HUES48 (cell line): ENCODE measurements around the gene FTCD.

Experiments
- H3K27ac ChIP-seq: one replicate; pipeline ENCODE4 v1.7.0; 2013; ENCODE audit warnings: low read depth, low read length, inconsistent platforms
- H3K27me3 ChIP-seq: 2 replicates; pipeline ENCODE4 v1.6.1; 2013; ENCODE audit warnings: mild to moderate bottlenecking, low read length; ENCODE audit not compliant: control insufficient read depth, insufficient read depth
- H3K36me3 ChIP-seq: 2 replicates; pipeline ENCODE4 v1.6.1; 2013; ENCODE audit warnings: low read length; ENCODE audit not compliant: control insufficient read depth, insufficient read depth
- H3K4me1 ChIP-seq: 2 replicates; pipeline ENCODE4 v1.6.1; 2013; ENCODE audit warnings: mild to moderate bottlenecking, low read length; ENCODE audit not compliant: control insufficient read depth, insufficient read depth
- H3K4me3 ChIP-seq: 2 replicates; pipeline ENCODE4 v1.5.1; 2013; ENCODE audit warnings: mild to moderate bottlenecking, low read depth, low read length
- H3K9ac ChIP-seq: 2 replicates; pipeline ENCODE4 v1.6.1; 2013; ENCODE audit warnings: mild to moderate bottlenecking, low read depth, low read length, moderate library complexity
- H3K9me3 ChIP-seq: 2 replicates; pipeline ENCODE4 v1.6.1; 2013; ENCODE audit warnings: low read length; ENCODE audit not compliant: control insufficient read depth, insufficient read depth

Gene FTCD

DNA sequence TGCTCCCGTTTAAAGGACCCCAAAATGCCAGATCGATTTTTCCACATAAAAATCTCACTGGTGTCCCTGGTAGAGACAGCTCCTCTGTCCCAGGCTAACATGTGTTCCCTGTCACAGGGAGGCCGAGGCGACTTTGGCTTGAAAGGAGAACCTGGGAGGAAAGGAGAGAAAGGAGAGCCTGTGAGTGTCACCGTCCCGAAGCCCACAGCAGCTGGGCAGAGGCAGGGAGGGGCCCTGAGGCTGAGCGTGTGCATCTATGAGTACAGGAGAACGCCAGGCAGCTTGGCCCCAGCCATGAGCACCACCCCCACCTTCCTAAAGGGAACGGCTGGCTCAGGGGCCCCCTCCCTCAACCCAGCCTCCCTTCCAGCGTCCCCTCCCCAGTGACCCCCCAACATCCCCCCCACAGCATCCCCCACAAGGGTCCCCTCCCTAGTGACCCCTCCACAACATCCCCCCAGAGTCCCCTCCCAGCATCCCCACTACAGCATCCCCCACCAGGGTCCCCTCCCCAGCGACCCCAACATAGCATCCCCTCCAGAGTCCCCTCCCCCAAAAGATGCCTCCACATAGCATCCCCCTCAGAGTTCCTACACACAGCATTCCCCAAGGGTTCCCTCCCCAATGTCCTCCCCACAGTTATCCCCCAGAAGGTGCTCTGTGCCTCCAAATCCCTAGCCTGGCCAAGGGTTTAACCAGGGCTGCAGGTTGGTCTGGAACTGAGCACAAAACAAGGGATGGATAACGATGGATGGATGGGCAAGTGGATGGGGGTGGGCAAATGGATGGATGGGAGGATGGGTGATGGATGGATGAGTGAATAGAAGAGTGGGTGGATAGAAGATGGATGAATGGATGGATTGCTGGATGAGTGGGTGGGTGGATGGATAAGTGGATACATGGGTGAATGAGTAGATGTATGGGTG, 32.4 kb downstream of the FTCD start:
- no peaks in the 10 kb centered on the region for H3K27me3 ChIP-seq
- no peak overlapping the region for H3K4me3 ChIP-seq
- H3K36me3 ChIP-seq, result peaks cover 73% of the 10 kb centered on the region
- H3K4me1 ChIP-seq, result no peaks in the 10 kb centered on the region
- H3K27ac ChIP-seq, result no peak overlapping the region
- no peaks in the 10 kb centered on the region for H3K9me3 ChIP-seq
- no peak overlapping the region for H3K9ac ChIP-seq

DNA sequence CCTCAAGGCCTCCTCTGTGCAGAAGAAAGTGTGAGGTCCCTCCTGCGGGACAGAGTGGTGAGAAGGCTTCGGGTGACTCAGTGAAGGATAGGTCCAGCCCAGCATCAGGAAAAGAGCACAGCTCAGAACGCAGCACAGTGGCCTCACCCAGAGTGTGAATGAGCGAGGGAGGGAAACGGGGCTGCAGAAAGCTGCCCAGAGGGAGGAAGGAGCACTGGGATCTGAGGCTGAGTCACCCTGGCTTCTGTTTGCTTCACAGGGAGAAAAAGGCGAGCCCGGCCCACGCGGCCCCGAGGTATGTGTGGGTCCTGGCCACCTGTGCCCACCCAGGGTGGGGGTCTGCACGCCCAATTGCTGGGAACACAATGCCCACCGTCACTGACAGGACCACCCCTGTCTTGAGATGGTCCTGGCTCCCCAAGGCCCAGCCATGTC, 33.1 kb downstream of the FTCD start:
- no peak overlapping the region for H3K27ac ChIP-seq
- H3K4me3 ChIP-seq, result no peak overlapping the region
- H3K4me1 ChIP-seq, result no peaks in the 10 kb centered on the region
- H3K9ac ChIP-seq, result no peak overlapping the region
- peaks cover 80% of the 10 kb centered on the region for H3K36me3 ChIP-seq
- no peaks in the 10 kb centered on the region for H3K9me3 ChIP-seq
- H3K27me3 ChIP-seq, result no peaks in the 10 kb centered on the region

DNA sequence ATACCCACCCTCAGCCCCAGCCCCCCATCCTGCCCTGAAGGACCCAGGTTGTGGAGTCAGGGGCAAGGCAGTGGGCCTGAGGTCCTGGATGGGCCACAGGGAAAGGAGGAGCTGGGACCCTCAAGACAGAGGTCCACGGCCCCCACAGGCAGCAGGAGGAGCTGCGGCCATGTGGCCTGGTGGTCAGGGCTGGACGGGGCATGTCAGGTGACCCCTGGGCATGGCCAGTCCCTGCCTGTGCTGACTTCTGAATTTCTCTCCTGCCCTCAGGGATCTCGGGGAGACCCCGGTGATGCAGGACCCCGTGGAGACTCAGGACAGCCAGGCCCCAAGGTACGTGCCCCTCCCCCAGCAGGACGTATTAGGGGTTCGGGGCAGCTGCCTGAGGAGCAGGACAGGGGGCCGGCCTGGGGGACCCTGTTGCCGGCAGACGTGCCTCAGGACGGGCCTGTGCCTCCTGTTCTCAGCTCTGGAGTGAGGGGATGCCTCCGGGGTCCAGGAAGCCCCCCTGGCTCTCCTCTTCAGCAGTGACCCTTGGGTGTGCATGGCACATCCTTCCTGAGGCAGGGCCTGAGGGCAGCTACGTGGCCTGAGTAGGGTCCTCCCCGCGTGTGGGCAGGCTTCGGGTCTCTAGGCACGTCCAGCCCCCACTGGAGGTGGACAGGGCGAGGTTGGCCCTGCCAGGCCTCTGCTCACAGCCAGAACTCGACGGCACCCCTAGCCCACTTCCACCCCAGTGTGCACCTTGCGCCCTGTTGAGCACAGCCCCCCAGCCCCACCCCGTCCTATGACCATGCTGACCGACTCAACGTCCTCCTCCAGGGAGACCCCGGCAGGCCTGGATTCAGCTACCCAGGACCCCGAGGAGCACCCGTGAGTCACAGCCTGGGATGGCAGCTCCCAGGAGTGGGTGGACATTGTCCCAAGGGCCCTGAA, 33.8 kb downstream of the FTCD start:
- Histone ChIP-seq H3K27me3 (no peaks in the 10 kb centered on the region), H3K27ac (no peak overlapping the region), H3K9me3 (no peaks in the 10 kb centered on the region), H3K4me1 (no peaks in the 10 kb centered on the region), H3K9ac (no peak overlapping the region), H3K36me3 (peaks cover 80% of the 10 kb centered on the region), H3K4me3 (no peak overlapping the region)

DNA sequence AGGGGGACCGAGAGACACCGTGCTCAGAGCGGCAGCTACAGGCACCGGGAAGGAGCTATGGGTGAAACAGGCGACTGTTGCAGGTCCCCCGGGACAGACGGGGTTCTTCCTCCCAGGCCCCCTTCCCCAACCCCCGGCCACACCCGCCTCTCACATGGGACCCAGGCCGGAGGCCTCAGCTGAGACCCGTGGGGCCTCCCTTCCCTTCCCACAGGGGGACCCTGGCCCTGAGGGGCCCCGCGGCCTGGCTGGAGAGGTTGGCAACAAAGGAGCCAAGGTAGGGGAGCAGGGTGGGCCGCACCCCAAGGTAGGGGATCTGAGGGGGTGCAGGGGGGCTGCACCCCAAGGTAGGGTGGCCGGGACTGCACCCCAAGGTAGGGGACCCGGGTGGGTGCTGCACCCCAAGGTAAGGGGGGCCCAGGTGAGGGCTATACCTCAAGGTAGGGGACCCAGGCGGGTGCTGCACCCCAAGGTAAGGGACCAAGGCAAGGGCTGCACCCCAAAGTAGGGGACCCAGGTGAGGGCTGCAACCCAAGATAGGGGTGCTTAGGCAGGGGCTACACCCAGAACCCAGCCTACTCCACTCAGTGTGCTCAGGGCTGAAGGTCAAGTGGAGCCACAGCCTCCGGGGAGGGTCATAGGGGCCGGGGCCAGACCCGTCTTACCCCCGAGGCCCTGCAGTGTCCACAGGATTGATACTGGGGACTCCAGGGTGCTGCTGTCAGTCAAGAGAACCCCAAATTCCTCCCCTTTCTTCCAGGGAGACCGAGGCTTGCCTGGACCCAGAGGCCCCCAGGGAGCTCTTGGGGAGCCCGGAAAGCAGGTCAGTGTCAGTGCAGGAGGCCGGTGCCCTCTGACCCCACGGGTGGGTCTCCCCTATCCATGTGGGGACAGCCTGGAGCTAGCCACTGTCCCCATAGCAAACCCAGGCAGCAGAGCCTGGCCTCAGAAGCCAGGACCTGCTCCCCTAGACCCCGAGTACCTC, 34.8 kb downstream of the FTCD start:
- Histone ChIP-seq H3K9me3 (no peaks in the 10 kb centered on the region), H3K27ac (no peak overlapping the region), H3K36me3 (peaks cover 81% of the 10 kb centered on the region), H3K27me3 (no peaks in the 10 kb centered on the region), H3K4me3 (no peak overlapping the region), H3K9ac (no peak overlapping the region), H3K4me1 (no peaks in the 10 kb centered on the region)

DNA sequence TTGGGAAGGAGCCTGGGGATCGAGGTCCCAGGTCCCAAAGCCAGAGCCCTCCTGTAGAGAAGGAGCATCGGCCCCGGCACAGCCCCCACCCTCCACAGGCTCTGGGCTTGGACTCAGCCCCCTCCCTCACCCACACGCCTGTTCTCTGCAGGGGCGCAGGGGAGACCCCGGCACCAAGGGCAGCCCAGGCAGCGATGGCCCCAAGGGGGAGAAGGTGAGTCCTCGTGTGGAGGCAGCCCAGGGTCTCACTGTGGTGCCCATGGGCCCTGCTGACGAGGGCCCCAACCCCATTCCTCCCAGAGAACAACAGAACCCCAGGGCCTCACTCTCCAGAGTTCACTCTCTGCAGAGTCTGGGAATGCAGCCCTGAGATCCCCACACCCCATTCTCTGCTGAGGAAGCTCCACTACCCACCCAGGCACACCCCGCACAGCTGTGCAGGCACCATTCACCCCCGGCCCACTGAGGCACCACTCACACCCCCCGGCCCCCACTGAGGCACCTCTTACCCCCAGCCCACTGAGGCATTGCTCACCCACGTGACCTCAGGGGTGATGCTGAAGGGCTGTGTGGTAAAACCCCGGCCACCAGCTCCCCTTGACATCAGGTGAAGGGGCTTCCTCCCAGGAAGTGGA, 35.6 kb downstream of the FTCD start:
- 0 out of 2 replicates have a peak, but pooled peaks cover 3% of the 10 kb centered on the region for H3K9me3 ChIP-seq
- no peak overlapping the region for H3K27ac ChIP-seq
- H3K9ac ChIP-seq, result no peak overlapping the region
- no peaks in the 10 kb centered on the region for H3K4me1 ChIP-seq
- H3K4me3 ChIP-seq, result no peak overlapping the region
- H3K36me3 ChIP-seq, result peaks cover 80% of the 10 kb centered on the region
- H3K27me3 ChIP-seq, result no peaks in the 10 kb centered on the region

DNA sequence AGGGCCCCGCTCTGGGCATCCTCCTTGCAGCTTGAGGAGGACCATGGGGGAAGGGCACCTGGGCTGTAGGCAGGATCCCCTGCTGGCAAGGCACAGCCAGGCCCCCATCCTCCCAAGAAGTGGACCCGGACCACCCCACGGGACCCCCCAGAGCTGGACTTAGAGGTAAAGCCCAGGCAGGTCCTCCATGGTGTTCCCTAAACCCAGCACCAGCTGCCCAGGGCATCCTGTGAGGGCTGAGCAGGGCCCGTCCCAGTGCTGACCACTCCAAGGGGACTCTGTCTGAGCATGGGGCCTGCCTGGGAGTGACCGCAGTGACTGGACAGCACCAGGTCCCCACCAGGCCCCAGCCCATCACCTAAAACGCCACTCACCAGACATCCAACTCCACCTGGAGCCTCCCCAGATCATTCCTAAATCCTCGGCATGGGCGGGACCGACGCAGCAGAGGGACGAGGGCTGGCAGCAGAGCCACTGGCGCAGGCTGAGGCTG, 36.2 kb downstream of the FTCD start:
- Histone ChIP-seq H3K9me3 (0 out of 2 replicates have a peak, but pooled peaks cover 3% of the 10 kb centered on the region), H3K9ac (no peak overlapping the region), H3K27ac (no peak overlapping the region), H3K36me3 (peaks cover 83% of the 10 kb centered on the region), H3K4me3 (no peak overlapping the region), H3K27me3 (no peaks in the 10 kb centered on the region), H3K4me1 (no peaks in the 10 kb centered on the region)

DNA sequence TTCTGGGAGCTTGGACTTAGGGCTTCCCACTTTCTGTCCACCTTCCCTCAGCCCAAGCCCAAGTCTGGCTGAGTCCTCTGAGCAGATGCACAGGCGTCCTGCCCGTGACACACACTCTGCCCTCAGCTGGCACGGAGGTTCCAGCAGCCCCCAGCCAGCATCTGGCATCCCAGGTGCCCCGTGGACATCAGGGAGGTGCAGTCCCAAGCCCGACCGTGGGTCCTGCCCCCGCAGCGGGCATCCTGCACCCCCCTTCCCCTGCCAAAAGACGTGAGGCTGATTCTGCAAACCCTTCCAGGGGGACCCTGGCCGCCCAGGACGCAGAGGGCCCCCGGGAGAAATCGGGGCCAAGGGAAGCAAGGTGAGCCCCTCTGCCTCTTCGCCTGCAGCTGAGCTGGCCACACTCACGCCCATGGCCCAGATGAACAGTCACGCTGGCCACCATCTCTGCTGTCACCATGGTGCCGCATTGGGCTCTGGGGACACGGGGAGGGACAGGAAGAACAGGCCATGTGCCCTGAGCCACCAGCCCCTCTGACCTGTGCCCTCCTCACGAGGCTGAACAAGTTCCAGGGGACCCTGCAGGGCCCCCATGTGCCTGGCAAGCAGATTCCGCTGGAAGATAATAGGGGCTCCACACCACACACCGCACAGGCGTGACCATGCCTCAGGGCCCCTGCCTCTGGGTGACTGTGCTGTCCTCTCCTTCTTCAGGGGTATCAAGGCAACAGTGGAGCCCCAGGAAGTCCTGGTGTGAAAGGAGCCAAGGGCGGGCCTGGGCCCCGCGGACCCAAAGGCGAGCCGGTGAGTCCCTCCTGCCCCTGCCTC, 36.8 kb downstream of the FTCD start:
- H3K4me3 ChIP-seq, result no peak overlapping the region
- H3K4me1 ChIP-seq, result no peaks in the 10 kb centered on the region
- no peaks in the 10 kb centered on the region for H3K27me3 ChIP-seq
- peaks cover 87% of the 10 kb centered on the region for H3K36me3 ChIP-seq
- no peak overlapping the region for H3K9ac ChIP-seq
- H3K9me3 ChIP-seq, result 0 out of 2 replicates have a peak, but pooled peaks cover 3% of the 10 kb centered on the region
- H3K27ac ChIP-seq, result no peak overlapping the region

DNA sequence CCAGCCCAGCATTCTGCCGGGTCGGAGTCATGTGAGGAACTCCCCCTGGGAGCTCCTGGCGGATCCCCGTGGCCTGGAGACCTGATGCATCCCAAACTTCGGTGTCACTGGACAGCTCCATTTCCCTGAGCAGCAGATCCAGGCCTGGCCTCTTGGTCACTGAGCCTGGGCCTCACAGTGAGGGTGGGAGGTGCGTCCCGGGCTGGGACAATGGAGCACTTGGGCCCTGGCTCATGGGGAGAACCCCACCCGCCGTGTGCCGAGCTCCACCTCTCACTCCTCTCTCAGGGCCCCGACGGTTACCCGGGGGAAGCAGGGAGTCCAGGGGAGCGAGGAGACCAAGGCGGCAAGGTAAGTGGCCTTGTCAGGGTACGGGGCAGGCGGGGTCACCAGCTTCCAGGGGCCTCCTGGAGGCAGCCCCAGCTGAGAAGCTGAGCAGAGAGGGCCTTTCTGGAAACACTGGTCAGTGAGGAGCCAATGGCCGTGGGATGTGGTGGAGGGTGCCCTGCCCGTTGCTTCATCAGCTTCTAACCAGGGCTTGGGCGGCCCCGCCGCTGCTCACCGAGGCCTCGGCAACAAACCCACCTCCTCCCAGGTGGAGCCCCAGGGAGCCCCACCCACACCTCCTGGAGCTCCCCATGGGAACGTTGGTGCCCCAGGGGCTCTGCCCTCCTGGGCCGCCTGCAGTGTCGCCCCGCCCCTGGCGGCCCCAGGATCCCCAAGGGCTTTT, 37.6 kb downstream of the FTCD start:
- Histone ChIP-seq H3K9ac (no peak overlapping the region), H3K27ac (no peak overlapping the region), H3K9me3 (0 out of 2 replicates have a peak, but pooled peaks cover 3% of the 10 kb centered on the region), H3K4me1 (no peaks in the 10 kb centered on the region), H3K4me3 (no peak overlapping the region), H3K36me3 (peaks cover 93% of the 10 kb centered on the region), H3K27me3 (no peaks in the 10 kb centered on the region)
